ENCODE measurements around the gene SCAPER. TPM values are rescaled to one million over a fixed set of nuclear protein-coding genes. Genes with fewer than 3 reads are reported as not detected.

The SCAPER gene
- total RNA-seq, 1 experiment from 2014 or later = 10.3 TPM

DNA sequence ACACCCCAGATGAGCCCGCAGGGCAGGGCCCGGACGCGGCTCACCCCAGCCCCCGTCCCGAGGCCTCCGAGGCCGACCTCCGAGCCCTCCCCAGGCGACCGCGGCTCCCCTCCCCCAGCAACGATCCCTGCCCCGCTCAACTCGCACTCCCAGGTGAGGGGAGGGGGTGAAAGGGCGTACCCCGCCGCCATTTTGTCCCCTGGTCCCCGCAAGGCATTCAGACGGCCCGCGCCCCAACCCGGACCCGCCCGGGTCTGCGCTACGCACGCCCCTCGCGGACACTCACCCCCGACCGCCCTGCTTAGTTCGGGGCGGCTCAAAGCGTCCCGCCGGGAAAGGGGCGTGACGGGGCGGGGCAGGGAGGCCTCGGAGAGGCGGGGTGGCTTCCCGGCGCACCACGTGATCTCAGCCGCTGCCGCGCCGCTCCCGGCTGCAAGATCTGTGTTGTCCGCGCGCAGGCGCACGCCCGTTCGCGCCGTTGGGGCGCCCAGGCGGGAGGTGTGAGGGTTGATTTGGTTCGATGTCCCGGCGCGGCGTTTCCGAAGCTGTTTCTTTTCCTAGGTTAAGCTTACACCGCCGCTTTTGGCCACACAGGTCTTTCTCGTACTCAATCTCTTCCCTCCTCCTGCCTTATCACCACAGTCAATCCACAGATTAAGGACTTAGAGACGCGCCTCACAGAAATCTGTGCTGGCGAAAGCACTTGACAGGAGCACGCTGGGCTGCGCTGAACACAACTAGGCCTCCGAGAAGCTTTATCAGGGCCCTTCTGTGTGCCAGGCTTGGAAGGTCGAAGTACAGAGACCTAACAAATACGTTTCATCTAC, at the start of gene SCAPER (continued):
- TF ChIP-seq, protein P1, sequence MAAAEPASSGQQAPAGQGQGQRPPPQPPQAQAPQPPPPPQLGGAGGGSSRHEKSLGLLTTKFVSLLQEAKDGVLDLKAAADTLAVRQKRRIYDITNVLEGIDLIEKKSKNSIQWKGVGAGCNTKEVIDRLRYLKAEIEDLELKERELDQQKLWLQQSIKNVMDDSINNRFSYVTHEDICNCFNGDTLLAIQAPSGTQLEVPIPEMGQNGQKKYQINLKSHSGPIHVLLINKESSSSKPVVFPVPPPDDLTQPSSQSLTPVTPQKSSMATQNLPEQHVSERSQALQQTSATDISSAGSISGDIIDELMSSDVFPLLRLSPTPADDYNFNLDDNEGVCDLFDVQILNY (CRISPR knock-in tag; IDR thresholded peaks at IDR 0.05) = peak; percentile 97
- TF ChIP-seq MXD4 (CRISPR knock-in tag; IDR thresholded peaks at IDR 0.05; ENCODE audit: borderline replicate concordance) (no peak), JUN (CRISPR knock-in tag; IDR thresholded peaks at IDR 0.05) (peak; percentile 58; the same call in 1 of the 2 replicates), TCF7 (CRISPR knock-in tag; IDR thresholded peaks at IDR 0.05; ENCODE audit: low read depth) (peak; percentile 72; the same call in 1 of the 2 replicates), CBFB (CRISPR knock-in tag; IDR thresholded peaks at IDR 0.05; ENCODE audit: low read depth) (no peak), ETV6 (CRISPR knock-in tag; IDR thresholded peaks at IDR 0.05) (peak; percentile 98), NFE2L1 (CRISPR knock-in tag; IDR thresholded peaks at IDR 0.05) (peak; percentile 80; the same call in 1 of the 2 replicates), SP1 (CRISPR knock-in tag; conservative IDR thresholded peaks at IDR 0.05) (peak; percentile 96), ELF4 (CRISPR knock-in tag; IDR thresholded peaks at IDR 0.05; ENCODE audit: low read depth) (0 out of 2 replicates have a peak, but pooled peaks have one; percentile 86), OVOL2 (CRISPR knock-in tag; IDR thresholded peaks at IDR 0.05; ENCODE audit: borderline replicate concordance) (no peak), ZNF138 (CRISPR knock-in tag; conservative IDR thresholded peaks at IDR 0.05) (peak; percentile 21; the same call in 1 of the 2 replicates), TEAD1 (CRISPR knock-in tag; IDR thresholded peaks at IDR 0.05) (peak; percentile 97), ATF1 (CRISPR knock-in tag; IDR thresholded peaks at IDR 0.05) (peak; percentile 31; the same call in 1 of the 2 replicates), USF2 (CRISPR knock-in tag; IDR thresholded peaks at IDR 0.05) (peak; percentile 98), MYBL2 (CRISPR knock-in tag; IDR thresholded peaks at IDR 0.05) (peak; percentile 88; the same call in 1 of the 2 replicates), TP53 (CRISPR knock-in tag; IDR thresholded peaks at IDR 0.05) (peak; percentile 88; the same call in 1 of the 2 replicates), E2F4 (CRISPR knock-in tag; IDR thresholded peaks at IDR 0.05; ENCODE audit: borderline replicate concordance, low read depth) (peak; percentile 59; the same call in 1 of the 2 replicates), FOXJ3 (CRISPR knock-in tag; IDR thresholded peaks at IDR 0.05; ENCODE audit: borderline replicate concordance) (0 out of 2 replicates have a peak, but pooled peaks have one; percentile 53), ZNF263 (CRISPR knock-in tag; IDR thresholded peaks at IDR 0.05; ENCODE audit: low read depth) (no peak), MAX (CRISPR knock-in tag; IDR thresholded peaks at IDR 0.05) (peak; percentile 99), ZNF396 (CRISPR knock-in tag; IDR thresholded peaks at IDR 0.05; ENCODE audit: borderline replicate concordance) (no peak)
- TF ChIP-seq, protein P2, sequence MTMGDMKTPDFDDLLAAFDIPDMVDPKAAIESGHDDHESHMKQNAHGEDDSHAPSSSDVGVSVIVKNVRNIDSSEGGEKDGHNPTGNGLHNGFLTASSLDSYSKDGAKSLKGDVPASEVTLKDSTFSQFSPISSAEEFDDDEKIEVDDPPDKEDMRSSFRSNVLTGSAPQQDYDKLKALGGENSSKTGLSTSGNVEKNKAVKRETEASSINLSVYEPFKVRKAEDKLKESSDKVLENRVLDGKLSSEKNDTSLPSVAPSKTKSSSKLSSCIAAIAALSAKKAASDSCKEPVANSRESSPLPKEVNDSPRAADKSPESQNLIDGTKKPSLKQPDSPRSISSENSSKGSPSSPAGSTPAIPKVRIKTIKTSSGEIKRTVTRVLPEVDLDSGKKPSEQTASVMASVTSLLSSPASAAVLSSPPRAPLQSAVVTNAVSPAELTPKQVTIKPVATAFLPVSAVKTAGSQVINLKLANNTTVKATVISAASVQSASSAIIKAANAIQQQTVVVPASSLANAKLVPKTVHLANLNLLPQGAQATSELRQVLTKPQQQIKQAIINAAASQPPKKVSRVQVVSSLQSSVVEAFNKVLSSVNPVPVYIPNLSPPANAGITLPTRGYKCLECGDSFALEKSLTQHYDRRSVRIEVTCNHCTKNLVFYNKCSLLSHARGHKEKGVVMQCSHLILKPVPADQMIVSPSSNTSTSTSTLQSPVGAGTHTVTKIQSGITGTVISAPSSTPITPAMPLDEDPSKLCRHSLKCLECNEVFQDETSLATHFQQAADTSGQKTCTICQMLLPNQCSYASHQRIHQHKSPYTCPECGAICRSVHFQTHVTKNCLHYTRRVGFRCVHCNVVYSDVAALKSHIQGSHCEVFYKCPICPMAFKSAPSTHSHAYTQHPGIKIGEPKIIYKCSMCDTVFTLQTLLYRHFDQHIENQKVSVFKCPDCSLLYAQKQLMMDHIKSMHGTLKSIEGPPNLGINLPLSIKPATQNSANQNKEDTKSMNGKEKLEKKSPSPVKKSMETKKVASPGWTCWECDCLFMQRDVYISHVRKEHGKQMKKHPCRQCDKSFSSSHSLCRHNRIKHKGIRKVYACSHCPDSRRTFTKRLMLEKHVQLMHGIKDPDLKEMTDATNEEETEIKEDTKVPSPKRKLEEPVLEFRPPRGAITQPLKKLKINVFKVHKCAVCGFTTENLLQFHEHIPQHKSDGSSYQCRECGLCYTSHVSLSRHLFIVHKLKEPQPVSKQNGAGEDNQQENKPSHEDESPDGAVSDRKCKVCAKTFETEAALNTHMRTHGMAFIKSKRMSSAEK (CRISPR knock-in tag; IDR thresholded peaks at IDR 0.05; ENCODE audit: borderline replicate concordance) = no peak
- TF ChIP-seq, protein P3, sequence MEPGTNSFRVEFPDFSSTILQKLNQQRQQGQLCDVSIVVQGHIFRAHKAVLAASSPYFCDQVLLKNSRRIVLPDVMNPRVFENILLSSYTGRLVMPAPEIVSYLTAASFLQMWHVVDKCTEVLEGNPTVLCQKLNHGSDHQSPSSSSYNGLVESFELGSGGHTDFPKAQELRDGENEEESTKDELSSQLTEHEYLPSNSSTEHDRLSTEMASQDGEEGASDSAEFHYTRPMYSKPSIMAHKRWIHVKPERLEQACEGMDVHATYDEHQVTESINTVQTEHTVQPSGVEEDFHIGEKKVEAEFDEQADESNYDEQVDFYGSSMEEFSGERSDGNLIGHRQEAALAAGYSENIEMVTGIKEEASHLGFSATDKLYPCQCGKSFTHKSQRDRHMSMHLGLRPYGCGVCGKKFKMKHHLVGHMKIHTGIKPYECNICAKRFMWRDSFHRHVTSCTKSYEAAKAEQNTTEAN (CRISPR knock-in tag; IDR thresholded peaks at IDR 0.05) = peak; percentile 85; the same call in 1 of the 2 replicates
- TF ChIP-seq, protein P4, sequence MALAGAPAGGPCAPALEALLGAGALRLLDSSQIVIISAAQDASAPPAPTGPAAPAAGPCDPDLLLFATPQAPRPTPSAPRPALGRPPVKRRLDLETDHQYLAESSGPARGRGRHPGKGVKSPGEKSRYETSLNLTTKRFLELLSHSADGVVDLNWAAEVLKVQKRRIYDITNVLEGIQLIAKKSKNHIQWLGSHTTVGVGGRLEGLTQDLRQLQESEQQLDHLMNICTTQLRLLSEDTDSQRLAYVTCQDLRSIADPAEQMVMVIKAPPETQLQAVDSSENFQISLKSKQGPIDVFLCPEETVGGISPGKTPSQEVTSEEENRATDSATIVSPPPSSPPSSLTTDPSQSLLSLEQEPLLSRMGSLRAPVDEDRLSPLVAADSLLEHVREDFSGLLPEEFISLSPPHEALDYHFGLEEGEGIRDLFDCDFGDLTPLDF (CRISPR knock-in tag; IDR thresholded peaks at IDR 0.05) = peak; percentile 93
- TF ChIP-seq, protein P5, sequence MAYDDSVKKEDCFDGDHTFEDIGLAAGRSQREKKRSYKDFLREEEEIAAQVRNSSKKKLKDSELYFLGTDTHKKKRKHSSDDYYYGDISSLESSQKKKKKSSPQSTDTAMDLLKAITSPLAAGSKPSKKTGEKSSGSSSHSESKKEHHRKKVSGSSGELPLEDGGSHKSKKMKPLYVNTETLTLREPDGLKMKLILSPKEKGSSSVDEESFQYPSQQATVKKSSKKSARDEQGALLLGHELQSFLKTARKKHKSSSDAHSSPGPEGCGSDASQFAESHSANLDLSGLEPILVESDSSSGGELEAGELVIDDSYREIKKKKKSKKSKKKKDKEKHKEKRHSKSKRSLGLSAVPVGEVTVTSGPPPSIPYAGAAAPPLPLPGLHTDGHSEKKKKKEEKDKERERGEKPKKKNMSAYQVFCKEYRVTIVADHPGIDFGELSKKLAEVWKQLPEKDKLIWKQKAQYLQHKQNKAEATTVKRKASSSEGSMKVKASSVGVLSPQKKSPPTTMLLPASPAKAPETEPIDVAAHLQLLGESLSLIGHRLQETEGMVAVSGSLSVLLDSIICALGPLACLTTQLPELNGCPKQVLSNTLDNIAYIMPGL (CRISPR knock-in tag; IDR thresholded peaks at IDR 0.05) = no peak; the same call in 1 of the 2 replicates

Data from WTC11 (cell line).